HG03521 (cell line): ENCODE measurements around the gene MED25.

Experiments
- ATAC-seq: cut with Tn5 transposase; IDR thresholded peaks from one replicate; pipeline ENCODE4 v1.9.1; 2021; ENCODE audit warnings: mild to moderate bottlenecking, moderate library complexity; ENCODE audit not compliant: unreplicated experiment

Gene MED25

DNA sequence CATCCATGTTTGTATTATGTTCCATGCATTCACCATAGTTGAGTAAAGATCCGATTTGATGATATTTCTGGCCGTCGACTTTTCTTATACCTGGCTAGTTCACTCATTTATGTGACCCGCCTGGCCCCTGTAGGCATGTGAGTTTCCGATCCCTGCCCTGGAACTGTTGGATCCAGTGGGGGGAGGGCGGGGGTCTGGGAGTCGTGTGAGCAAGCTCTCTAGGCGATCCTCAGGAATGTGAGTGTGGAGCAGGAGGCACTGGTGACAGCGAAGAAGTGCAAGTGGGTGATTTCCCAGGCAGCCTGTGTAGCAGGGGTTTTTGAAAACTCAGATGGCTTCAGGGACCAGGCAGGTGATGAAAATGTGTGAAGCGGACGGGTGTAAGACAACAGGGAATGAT, 22.2 kb downstream of the MED25 start:
- ATAC-seq = no peak

- ATAC-seq = no peak
These were observed 22.7 kb downstream of the MED25 start for GRCh38 chr19:49840736-49841249.

DNA sequence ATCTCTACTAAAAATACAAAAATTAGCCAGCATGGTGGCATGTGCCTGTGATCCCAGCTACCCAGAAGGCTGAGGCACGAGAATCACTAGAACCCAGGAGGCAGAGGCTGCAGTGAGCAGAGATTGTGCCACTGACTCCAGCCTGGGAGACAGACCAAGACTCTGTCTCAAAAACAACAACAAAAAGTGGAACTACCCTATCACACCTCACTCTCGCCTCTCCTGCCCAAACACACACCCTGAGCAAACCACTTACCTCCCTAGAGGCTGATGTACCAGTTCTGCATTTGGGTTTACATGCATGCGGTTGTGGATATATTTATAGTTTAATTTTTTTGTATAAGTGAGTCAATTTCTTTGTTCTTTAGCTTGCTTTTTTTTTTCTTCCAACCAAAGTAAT, 25.2 kb downstream of the MED25 start:
- no peak for ATAC-seq

- no peak for ATAC-seq
These were observed 26.3 kb downstream of the MED25 start for GRCh38 chr19:49844138-49845095.

- no peak for ATAC-seq
These were observed 27.3 kb downstream of the MED25 start for GRCh38 chr19:49845414-49845813.

GRCh38 chr19:49846408-49846807, 28.3 kb downstream of the MED25 start:
- no peak for ATAC-seq

DNA sequence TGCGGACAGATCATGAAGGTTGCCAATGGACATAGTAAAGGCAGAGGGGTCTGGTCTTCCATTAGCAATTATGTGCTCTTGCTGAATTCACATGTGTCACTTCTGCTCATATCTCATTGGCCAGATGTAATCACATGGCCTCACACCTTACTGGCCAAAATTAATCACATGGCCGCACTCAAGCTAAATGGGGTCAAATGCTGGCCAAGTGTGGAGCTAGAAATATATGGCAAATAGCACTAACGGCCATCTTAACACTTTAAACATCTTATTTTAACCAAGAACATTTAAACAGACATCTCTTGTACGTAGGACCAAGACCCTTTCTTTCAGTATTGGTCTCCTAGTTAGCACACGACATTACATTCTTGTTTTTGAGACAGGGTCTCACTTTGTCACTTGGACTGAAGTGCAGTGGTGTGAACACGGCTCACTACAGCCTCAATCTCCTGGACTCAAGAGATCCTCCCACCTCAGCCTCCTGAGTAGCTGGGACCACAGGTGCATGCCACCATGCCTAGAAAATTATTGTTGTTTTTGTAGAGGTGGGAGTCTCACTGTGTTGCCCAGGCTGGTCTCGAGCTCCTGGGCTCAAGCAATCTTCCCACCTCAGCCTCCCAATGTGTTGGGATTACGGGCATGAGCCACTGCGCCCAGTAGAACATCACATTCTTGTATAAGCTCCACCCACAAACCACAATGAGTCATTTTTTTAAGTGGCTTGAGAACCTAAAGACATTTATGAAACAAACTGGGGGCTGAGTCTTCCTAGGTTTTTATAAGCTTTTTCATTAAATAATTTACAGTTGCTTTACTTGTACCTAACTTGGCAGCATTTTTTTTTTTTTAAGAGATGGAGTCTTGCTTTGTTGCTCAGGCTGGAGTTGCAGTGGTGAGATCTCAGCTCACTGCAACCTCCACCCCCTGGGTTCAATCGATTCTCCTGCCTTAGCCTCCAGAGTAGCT, 29.9 kb downstream of the MED25 start:
- ATAC-seq = no peak

GRCh38 chr19:49848938-49849337, 30.8 kb downstream of the MED25 start:
- ATAC-seq = no peak

DNA sequence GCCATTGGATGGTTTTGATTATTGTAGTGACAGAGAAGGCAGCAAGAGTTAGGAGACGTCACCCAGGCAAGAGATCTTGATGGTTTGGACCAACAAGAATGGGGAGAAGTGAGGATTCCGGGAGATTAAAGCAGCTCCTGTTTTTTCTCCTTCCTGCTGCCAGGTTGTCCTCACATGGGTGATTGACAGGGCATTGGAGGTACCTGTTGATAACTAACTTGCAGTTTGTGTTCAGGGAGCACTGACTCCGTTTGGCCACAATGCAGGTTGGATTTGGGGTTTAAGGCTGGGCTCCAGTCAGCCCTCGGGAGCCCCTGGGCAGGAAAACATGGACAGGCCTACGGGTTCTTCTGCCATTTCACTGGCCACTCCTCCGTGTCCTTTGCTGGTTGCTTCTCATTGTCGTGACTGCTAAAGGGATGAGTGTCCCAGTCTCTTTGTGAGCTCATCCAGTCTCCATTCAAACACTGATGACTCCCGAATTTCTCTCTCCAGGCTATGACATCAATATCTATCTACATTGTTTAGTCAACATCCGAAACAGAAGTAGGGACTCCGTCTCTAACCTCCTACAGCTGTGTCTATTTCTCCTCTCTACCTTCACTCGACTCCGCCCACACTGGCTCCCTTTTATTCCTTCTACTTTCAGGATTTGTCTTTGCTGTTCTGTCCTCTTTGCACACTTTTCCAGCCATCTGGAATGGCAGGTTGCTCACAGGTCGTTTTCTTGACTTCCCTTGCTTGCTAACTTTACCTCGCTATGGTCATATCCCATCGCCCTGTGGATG, 31.5 kb downstream of the MED25 start:
- no peak for ATAC-seq

GRCh38 chr19:49850221-49850486, 32.1 kb downstream of the MED25 start:
- no peak for ATAC-seq

- peak; percentile 69 for ATAC-seq
These were observed 32.6 kb downstream of the MED25 start, which contains the start of gene PTOV1 for GRCh38 chr19:49850487-49851342. Gene PTOV1, plus strand, starts transcription at chr19:49851159.

DNA sequence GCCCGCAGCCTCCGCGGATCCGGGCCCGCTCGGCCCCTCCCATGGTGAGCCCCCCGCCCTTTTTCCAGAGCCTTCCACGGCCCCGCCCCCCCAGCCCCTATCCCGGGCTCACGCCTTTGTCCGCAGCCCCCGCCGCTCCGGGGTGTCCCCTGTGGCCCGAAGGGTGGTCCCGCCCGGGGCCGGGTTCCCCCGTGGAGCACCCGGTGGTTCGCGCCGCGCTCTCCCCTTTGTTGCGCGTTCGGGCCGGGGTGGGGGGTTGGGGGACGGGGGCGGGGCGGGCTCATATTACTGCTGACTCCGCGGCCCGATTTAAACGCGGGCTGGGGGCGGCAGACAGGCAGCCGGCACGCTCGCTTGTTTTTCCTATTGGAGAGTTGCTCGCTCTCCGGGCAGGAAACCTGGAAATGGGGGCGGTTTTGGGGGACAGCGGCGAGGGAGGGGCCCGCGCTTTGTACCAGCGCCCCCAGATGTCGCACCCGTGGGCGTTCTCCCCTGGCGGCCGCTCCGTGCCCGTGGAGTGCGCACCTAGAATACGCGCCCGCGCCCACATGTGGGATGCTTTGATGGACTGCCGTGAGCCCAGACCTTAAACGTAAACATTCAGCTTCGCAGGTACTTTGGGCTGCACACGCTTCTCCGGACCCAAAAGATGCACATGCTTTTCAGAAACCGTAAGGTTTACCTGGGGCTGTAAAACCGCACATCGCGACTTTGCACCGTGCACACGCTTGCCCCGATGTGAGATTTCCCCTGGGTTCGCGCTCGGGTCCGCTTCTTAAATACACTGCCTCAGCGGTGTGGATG, 33.6 kb downstream of the MED25 start:
- no peak for ATAC-seq

- no peak for ATAC-seq
These were observed 34.6 kb downstream of the MED25 start for GRCh38 chr19:49852631-49853126.

- no peak for ATAC-seq
These were observed 35.8 kb downstream of the MED25 start for GRCh38 chr19:49853852-49854377.

DNA sequence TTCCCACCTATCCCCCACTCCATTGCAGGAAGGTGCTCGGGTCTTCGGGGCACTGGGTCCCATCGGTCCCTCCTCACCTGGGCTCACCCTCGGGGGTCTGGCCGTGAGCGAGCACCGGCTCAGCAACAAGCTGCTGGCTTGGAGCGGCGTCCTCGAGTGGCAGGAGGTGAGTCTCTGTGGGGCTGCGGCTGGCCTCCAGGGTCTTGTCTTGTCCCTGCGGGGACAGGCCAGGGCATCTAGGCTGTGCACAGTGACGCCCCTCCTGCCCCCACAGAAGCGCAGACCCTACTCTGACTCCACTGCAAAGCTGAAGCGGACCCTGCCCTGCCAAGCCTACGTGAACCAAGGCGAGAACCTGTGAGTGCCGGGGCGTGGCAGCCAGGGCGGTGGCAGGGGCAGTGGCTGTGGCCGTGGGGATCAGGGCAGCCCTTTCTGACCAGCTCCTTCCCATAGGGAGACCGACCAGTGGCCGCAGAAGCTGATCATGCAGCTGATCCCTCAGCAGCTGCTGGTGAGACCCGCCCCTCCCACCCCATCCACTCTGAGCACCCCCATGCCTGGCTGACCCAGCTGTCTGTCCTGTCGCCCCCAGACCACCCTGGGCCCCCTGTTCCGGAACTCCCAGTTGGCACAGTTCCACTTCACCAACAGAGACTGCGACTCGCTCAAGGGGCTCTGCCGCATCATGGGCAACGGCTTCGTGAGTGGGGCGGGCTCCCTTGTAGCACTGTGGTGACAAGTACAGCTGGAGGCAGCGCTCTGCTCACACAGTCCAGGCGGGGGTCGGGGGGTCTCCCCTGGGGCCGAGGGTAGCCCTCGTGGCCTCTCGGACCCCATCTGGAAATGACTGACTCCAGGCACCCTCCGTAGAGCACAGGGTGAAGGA, 36.5 kb downstream of the MED25 start:
- ATAC-seq = no peak

DNA sequence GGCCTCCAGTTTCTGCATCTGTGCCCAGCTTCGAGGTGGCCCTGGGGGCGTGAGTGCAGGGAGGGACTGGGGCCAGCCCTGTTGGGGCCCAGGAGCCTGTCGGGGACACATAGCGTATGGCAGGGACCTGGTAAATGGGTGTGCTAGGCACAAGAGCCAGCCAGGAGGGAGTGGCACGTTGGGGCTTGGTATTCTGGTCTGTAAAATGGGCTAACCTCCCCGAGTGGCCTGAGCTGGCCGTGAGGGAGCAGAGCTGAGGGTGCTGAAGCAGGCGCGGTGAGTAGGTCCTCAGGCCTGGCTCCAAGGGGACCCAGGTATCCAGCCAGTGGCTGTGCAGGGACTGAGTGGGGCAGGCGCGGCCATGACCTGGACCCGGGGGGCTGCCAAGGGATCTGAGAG, 37.2 kb downstream of the MED25 start:
- no peak for ATAC-seq
